CD14-positive monocyte (primary cell): ENCODE data around the gene LAMA4. TPM values are rescaled to one million over a fixed set of nuclear protein-coding genes. Genes with fewer than 3 reads are reported as not detected.

Experiments used
- DNase-seq, 3 donors: peaks; one replicate each; pipeline ENCODE4 v3.0.0-alpha.2; 2011 to 2022
- H2AFZ ChIP-seq: 2 replicates; pipeline ENCODE4 v1.6.0; 2012; ENCODE audit warnings: mild to moderate bottlenecking, low read depth, low read length, inconsistent platforms; ENCODE audit not compliant: insufficient read depth, poor library complexity, severe bottlenecking
- H3K27ac ChIP-seq, 2 donors: 1 replicate in 1 of 2; 2 replicates in 1 of 2; pipeline ENCODE4 v1.5.1; 2012 to 2013; ENCODE audit warnings: low read length in 2 of 2, control low read depth in 1 of 2, inconsistent platforms in 1 of 2, low read depth in 1 of 2, mild to moderate bottlenecking in 1 of 2
- H3K27me3 ChIP-seq, 2 donors: one replicate each; pipeline versions ENCODE4 v1.6.0 to v1.6.1; 2011 to 2013; ENCODE audit warnings: low read length in 2 of 2; ENCODE audit not compliant: control insufficient read depth in 2 of 2, insufficient read depth in 2 of 2
- H3K36me3 ChIP-seq, 2 donors: replicated peaks in 1 of 2; 1 replicate in 1 of 2; 2 replicates in 1 of 2; pipeline versions ENCODE4 v1.5.1 to v1.6.1; 2012 to 2013; ENCODE audit warnings: low read length in 2 of 2, control low read depth in 1 of 2, inconsistent platforms in 1 of 2, mild to moderate bottlenecking in 1 of 2; ENCODE audit not compliant: insufficient read depth in 2 of 2, control insufficient read depth in 1 of 2
- H3K4me1 ChIP-seq, 2 donors: 1 replicate in 1 of 2; 2 replicates in 1 of 2; pipeline versions ENCODE4 v1.5.1 to v1.6.1; 2012 to 2013; ENCODE audit warnings: low read length in 2 of 2, control low read depth in 1 of 2, inconsistent platforms in 1 of 2, mild to moderate bottlenecking in 1 of 2, moderate library complexity in 1 of 2; ENCODE audit not compliant: insufficient read depth in 2 of 2, control insufficient read depth in 1 of 2
- H3K4me2 ChIP-seq: replicated peaks from 2 replicates; pipeline ENCODE3; 2012; ENCODE audit warnings: low read length, moderate library complexity, mild to moderate bottlenecking; ENCODE audit not compliant: poor library complexity, severe bottlenecking; ENCODE audit errors: extremely low read depth
- H3K4me3 ChIP-seq, 3 experiments: fragments of 200-600 bp in 1 of 3; sonication (generic) in 1 of 3; replicated peaks in 1 of 3; 1 replicate in 2 of 3; 2 replicates in 1 of 3; pipeline ENCODE4 v1.5.1; 2011 to 2013; ENCODE audit warnings: low read length in 3 of 3, mild to moderate bottlenecking in 3 of 3, control low read depth in 2 of 3, low read depth in 2 of 3, inconsistent platforms in 1 of 3, moderate library complexity in 1 of 3
- H3K79me2 ChIP-seq: 2 replicates; pipeline ENCODE4 v1.6.0; 2012; ENCODE audit warnings: mild to moderate bottlenecking, control low read depth, inconsistent platforms, low read length, moderate library complexity; ENCODE audit not compliant: insufficient read depth
- H3K9ac ChIP-seq: 2 replicates; pipeline ENCODE4 v1.6.0; 2017; ENCODE audit warnings: low read length, mild to moderate bottlenecking; ENCODE audit not compliant: insufficient read depth, poor library complexity, severe bottlenecking
- H3K9me3 ChIP-seq, 2 donors: replicated peaks in 1 of 2; 1 replicate in 1 of 2; 2 replicates in 1 of 2; pipeline versions ENCODE4 v1.5.1 to v1.6.1; 2012 to 2013; ENCODE audit warnings: low read length in 2 of 2, control low read depth in 1 of 2; ENCODE audit not compliant: control insufficient read depth in 1 of 2, insufficient read depth in 1 of 2
- H4K20me1 ChIP-seq: 2 replicates; pipeline ENCODE4 v1.6.0; 2012; ENCODE audit warnings: mild to moderate bottlenecking, low read length, control low read depth, moderate library complexity; ENCODE audit not compliant: insufficient read depth
- H3K27ac Mint-ChIP-seq, 7 donors: one replicate each; pipeline ENCODE4 v1.8.0; 2020; ENCODE audit warnings: mild to moderate bottlenecking in 7 of 7, mixed read lengths in 7 of 7, moderate library complexity in 6 of 7, inconsistent platforms in 2 of 7
- H3K27me3 Mint-ChIP-seq, 3 donors: one replicate each; pipeline ENCODE4 v1.8.0; 2021 to 2022; ENCODE audit warnings: low read depth in 3 of 3, mild to moderate bottlenecking in 3 of 3, mixed read lengths in 3 of 3, moderate library complexity in 3 of 3, inconsistent platforms in 1 of 3
- H3K36me3 Mint-ChIP-seq, 2 donors: one replicate each; pipeline ENCODE4 v1.8.0; 2020; ENCODE audit warnings: mixed read lengths in 2 of 2, inconsistent platforms in 1 of 2, mild to moderate bottlenecking in 1 of 2
- H3K4me1 Mint-ChIP-seq: one replicate; pipeline ENCODE4 v1.8.0; 2020; ENCODE audit warnings: mild to moderate bottlenecking, mixed read lengths
- H3K4me3 Mint-ChIP-seq, 2 donors: one replicate each; pipeline ENCODE4 v1.8.0; 2020; ENCODE audit warnings: mild to moderate bottlenecking in 2 of 2, mixed read lengths in 2 of 2, moderate library complexity in 1 of 2
- H3K9me3 Mint-ChIP-seq, 7 donors: one replicate each; pipeline ENCODE4 v1.8.0; 2020 to 2022; ENCODE audit warnings: mixed read lengths in 7 of 7, mild to moderate bottlenecking in 6 of 7, moderate library complexity in 6 of 7, inconsistent platforms in 2 of 7
- WGBS: methylation state at CpG from one replicate; pipeline ENCODE4 v1.1.5; 2013; ENCODE audit warnings: missing lambda C conversion rate; ENCODE audit not compliant: insufficient coverage; 5-methylcytosine and 5-hydroxymethylcytosine counted together
- intact Hi-C, 2 donors: fragments of 100-400 bp; cut with micrococcal nuclease; formaldehyde crosslinking; loops; one replicate each; pipeline versions ENCODE4 v1.15.0 to v1.15.1; 2023
- polyA plus RNA-seq, 3 donors: library from polyadenylated mRNA; depleted of rRNA in 1 of 3; unstranded in 2 of 3; stranded (reverse) in 1 of 3; fragments of 300-500 nt in 2 of 3; fragments of >200 nt in 1 of 3; fragmentation: Illumina TruSeq in 2 of 3; gene quantifications; 1 replicate in 2 of 3; 2 replicates in 1 of 3; pipeline ENCODE4 v1.2.3, GENCODE V29; 2012 to 2021
- TF ChIP-seq, protein P1 (sequence below): fragments of 200-600 bp; IDR thresholded peaks from one replicate; pipeline ENCODE4 v1.8.0; 2022; ENCODE audit warnings: antibody characterized with exemption, mild to moderate bottlenecking

Gene LAMA4
- polyA plus RNA-seq, 3 donors = not detected

DNA sequence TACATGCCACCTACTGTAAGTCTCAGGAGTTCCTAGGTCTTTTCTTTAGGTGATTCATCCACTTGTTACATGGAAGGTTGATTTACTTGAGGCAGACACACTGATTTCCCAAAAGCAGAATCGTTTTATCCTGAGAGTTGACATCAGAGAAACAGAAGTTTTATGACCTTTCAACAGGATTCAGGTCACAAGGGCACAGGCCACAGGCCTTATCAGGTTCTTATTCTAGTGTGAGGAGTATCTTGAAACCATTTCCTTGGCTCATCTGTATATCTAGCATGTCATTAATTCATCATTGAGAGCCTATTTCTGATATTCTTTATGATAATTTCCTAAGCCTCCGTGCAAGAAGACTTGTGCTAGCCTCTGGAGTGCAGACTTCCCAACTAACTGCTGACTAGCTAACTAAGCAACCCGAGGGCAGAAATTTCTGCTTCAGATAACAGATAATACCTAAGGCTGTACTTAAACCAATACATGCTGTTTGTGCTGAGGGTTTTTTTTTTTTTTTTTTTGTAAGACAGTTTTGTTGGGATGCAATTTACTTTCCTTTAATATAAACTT, 47.9 kb upstream of the LAMA4 start:
- Histone ChIP-seq H3K27me3 (no peaks in the 10 kb centered on the region), H2AFZ (no peak overlapping the region), H3K9ac (no peak overlapping the region), H3K9me3 (no peaks in the 10 kb centered on the region), H3K79me2 (no peaks in the 10 kb centered on the region), H3K4me3 (no peak overlapping the region), H3K36me3 (no peaks in the 10 kb centered on the region), H3K27ac (no peak overlapping the region), H4K20me1 (no peaks in the 10 kb centered on the region), H3K4me1 (no peaks in the 10 kb centered on the region), H3K4me2 (no peak overlapping the region)
- no peaks in the 10 kb centered on the region for H3K36me3 Mint-ChIP-seq
- TF ChIP-seq, protein P1, sequence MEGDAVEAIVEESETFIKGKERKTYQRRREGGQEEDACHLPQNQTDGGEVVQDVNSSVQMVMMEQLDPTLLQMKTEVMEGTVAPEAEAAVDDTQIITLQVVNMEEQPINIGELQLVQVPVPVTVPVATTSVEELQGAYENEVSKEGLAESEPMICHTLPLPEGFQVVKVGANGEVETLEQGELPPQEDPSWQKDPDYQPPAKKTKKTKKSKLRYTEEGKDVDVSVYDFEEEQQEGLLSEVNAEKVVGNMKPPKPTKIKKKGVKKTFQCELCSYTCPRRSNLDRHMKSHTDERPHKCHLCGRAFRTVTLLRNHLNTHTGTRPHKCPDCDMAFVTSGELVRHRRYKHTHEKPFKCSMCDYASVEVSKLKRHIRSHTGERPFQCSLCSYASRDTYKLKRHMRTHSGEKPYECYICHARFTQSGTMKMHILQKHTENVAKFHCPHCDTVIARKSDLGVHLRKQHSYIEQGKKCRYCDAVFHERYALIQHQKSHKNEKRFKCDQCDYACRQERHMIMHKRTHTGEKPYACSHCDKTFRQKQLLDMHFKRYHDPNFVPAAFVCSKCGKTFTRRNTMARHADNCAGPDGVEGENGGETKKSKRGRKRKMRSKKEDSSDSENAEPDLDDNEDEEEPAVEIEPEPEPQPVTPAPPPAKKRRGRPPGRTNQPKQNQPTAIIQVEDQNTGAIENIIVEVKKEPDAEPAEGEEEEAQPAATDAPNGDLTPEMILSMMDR = no peak
- no peak overlapping the region for H3K27ac Mint-ChIP-seq
- H3K4me1 Mint-ChIP-seq = no peaks in the 10 kb centered on the region
- no CpG with 5 or more reads among the region's 3 CpGs for WGBS
- intact Hi-C loops = no loop called here
- peaks cover 0 to 3% (median 0%) of the 10 kb centered on the region in 7 donors for H3K9me3 Mint-ChIP-seq
- no peak overlapping the region for H3K4me3 Mint-ChIP-seq
- peaks cover 2 to 4% (median 2%) of the 10 kb centered on the region in 3 donors for H3K27me3 Mint-ChIP-seq
- no peak for DNase-seq

DNA sequence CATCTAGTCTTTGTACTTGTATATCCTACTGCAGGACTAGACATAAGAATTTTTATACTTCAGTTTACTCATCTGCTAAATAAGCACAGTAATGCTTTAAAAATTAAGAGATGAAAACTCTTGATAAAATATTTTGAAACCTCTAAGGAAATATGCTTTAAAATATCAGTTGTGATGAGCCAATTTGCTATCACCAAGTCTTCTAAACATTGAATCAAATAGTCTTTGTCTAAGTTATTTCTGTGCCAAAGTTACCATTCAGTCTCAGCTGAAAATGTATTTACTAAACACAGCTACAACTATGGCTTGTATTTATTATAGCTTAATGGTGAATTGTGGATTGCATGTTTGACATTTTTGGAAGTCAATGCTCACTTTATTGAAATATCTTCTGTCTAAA, 46.5 kb upstream of the LAMA4 start:
- H3K9me3 Mint-ChIP-seq = peaks cover 0 to 3% (median 0%) of the 10 kb centered on the region in 7 donors
- Histone ChIP-seq H3K4me3 (no peak overlapping the region), H3K27ac (no peak overlapping the region), H3K4me2 (no peak overlapping the region), H3K9me3 (no peaks in the 10 kb centered on the region), H3K4me1 (no peaks in the 10 kb centered on the region), H3K36me3 (no peaks in the 10 kb centered on the region), H2AFZ (no peak overlapping the region), H4K20me1 (no peaks in the 10 kb centered on the region), H3K9ac (no peak overlapping the region), H3K79me2 (no peaks in the 10 kb centered on the region), H3K27me3 (no peaks in the 10 kb centered on the region)
- H3K27ac Mint-ChIP-seq = no peak overlapping the region
- TF ChIP-seq, protein P1 = no peak
- H3K4me1 Mint-ChIP-seq = no peaks in the 10 kb centered on the region
- H3K4me3 Mint-ChIP-seq = no peak overlapping the region
- DNase-seq = no peak
- no peaks in the 10 kb centered on the region for H3K36me3 Mint-ChIP-seq
- H3K27me3 Mint-ChIP-seq = peaks cover 2 to 7% (median 5%) of the 10 kb centered on the region in 3 donors
- intact Hi-C loops = no loop called here
